C4-2B (cell line): ENCODE data around the gene CES2.

Experiments used
- CTCF ChIP-seq: fragments of 450-650 bp; conservative IDR thresholded peaks from 2 replicates; pipeline ENCODE4 v1.5.1; 2017; ENCODE audit warnings: mild to moderate bottlenecking
- ZFX ChIP-seq: fragments of 450-650 bp; IDR thresholded peaks from 2 replicates; pipeline ENCODE4 v1.6.1; 2017

GRCh38 chr16:66898933-66899309, 36.4 kb upstream of the CES2 start:
- TF ChIP-seq CTCF (no peak), ZFX (no peak)
